Ovary (tissue), 3 donors: Measurements from ENCODE around the gene SLC9A3.

Experiments
- POLR2A ChIP-seq: fragments of 450-650 bp; IDR thresholded peaks from one replicate; pipeline ENCODE4 v1.6.1; 2017; ENCODE audit warnings: antibody characterized with exemption, mild to moderate bottlenecking, moderate library complexity
- TF ChIP-seq, protein P1 (sequence below), 3 donors: fragments of 450-650 bp in 2 of 3; fragments of 200-600 bp in 1 of 3; IDR thresholded peaks; one replicate each; pipeline versions ENCODE4 v1.5.1 to v1.8.0; 2016 to 2022; ENCODE audit warnings: antibody characterized with exemption in 3 of 3, mild to moderate bottlenecking in 1 of 3
- donor health status: DM: no; HTN: no; CAD: no.

DNA sequence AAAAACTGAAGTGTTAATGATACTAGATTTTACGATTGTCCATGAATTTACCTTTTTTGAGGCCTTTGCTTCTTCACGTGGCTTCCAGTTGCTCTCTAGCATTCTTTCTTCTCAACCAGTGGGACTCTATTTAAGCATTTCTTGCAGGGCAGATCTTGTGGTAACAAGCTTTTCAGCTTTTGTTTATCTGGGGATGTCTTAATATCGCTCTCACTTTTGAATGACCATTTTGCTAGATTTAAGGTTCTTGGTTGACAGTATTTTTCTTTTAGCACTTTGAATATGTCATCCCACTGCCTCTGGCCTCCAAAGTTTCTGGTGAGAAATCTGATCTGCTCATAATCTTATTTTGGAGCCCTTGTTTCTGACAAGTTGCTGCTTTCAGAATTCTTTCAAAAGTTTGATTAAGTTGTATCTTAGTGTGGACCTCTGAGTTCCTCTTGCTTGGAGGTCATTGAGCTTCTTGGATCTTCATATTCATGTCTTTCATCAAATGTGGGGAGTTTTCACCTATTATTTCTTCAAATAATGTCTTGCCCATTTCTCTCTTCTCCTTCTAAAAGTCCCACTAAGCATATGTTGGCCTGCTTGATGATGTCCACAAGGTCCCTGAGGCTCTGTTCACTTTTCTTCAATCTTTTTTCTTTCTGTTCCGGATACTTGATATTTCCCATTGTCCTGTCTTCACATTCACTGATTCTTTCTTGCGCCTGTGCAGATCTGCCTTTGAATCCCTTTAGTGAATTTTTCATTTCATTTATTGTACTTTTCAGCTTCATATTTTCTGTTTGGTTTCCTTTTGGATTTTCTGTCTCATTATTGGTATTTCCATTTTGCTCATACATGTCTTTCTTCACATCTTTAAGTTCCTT, 72.4 kb downstream of the SLC9A3 start:
- TF ChIP-seq, protein P1, sequence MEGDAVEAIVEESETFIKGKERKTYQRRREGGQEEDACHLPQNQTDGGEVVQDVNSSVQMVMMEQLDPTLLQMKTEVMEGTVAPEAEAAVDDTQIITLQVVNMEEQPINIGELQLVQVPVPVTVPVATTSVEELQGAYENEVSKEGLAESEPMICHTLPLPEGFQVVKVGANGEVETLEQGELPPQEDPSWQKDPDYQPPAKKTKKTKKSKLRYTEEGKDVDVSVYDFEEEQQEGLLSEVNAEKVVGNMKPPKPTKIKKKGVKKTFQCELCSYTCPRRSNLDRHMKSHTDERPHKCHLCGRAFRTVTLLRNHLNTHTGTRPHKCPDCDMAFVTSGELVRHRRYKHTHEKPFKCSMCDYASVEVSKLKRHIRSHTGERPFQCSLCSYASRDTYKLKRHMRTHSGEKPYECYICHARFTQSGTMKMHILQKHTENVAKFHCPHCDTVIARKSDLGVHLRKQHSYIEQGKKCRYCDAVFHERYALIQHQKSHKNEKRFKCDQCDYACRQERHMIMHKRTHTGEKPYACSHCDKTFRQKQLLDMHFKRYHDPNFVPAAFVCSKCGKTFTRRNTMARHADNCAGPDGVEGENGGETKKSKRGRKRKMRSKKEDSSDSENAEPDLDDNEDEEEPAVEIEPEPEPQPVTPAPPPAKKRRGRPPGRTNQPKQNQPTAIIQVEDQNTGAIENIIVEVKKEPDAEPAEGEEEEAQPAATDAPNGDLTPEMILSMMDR (IDR thresholded peaks at IDR 0.05), result no peak
- TF ChIP-seq POLR2A, result no peak
